ENCODE data around the gene EXOC1L.

Gene EXOC1L

DNA sequence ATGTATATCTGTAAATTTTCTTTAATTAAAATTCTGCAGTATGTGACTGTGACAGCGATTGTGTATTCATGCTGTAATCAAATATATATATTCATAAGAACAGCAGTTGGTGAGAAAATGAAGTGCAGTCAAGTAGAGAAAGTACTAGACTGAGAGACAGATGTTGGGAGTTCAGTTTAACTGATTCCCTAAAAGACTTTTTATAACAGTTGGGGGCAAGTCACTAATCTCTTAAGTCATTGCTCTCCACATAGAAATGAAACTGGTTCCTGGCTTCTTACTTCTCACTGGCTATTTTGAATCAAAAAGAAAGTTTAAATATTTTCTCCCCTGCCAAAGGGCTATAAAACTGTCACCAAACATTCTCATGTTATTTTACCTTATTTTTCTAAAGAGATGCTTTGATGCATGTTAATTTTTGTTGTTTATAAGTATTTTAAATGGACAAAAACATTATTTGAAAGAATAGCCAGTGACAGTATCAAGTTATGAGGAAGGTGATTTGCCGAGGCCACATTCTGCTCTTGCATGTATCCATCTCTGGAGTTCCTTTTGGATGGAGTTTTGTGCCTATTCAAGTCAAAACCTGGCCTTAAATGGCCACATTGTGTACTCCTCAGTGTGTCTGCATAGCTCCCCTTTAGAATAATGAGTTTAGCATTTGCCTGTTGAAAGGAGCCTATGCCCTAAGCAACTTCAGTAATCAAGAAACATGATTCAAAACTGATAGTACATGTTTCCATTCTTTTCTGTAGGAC is 64.7 kb downstream of the EXOC1L start:
- no peak for DNase-seq (ENCODE audit: low spot score)

GRCh38 chr4:55884851-55885219 is 65.2 kb downstream of the EXOC1L start:
- no peak for DNase-seq (ENCODE audit: low spot score)
